Kidney tubule cell (primary cell): ENCODE data around the gene SLC9A1.
A peak's percentile ranks its signal among the peaks of the same experiment; 100 is the strongest.
"Not testable (repeated sequence)": the region's sequence is repeated elsewhere in the genome, so short reads cannot be mapped to it uniquely, and the experiment has no call there.

ENCODE experiments used
- DNase-seq: peaks from one replicate; pipeline ENCODE4 v3.0.0-alpha.2; 2018; ENCODE audit warnings: low spot score

SLC9A1 gene

DNA sequence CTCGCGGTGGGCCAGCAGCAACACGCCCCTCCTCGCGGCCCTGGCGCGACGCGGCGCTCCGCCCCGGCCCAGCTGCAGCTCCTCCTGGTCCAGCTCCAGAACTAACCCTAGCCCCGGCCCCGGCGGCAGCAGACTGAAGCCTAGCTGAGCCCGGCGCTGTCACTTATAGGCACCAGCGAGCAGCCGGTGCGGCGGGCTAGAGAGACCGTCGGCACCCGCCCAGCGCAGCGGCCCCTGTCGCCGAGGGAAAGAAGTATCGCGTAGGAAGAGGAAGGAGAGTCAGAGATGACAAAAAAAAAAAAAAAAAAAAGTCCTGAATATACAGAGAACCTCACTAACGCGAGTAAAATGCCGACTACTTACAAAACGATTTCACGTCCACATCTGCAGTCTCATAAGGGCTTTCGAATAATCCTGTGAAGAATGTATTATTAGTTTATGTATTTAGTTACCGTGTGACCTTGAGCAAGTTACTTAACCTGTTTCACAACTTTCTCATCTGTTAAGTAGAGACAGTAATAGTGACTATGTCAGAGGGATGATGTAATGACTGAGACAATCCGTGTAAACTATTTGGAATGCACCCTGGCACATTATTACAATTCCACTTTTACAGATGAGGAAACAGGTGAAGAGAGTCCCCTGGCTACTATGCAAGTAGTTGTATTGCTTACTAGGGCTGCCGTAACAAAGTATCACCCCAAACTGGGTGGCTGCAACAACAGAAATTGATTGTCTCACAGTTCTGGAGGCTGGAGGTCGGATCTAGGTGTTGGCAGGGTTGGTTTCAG is at the start of gene SLC9A1:
Gene SLC9A1, minus strand, starts transcription at position 135 of the 791 bp plus-strand sequence. CDS start 791 bp downstream, outside the sequence.
- DNase-seq, result peak; percentile 93

DNA sequence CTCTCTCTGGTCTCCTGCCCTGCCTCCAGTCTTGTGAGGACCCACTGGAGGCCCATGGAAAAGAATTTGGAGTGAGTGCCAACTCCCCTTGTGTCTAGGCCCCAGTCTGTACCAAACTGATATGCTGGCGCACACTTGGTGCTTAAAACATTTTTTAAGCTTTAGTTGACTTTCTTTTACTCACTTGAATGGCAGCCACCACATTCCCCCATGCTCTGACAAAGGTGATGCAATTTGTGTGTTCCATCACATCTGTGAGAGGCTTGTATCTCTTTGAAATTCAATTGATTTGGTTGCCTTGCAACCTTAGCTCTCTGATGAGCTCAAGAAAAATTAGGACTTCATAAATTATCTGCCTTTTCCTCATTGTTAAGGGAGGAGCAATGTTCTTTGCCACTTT is 49.0 kb upstream of the SLC9A1 start:
- no peak for DNase-seq

DNA sequence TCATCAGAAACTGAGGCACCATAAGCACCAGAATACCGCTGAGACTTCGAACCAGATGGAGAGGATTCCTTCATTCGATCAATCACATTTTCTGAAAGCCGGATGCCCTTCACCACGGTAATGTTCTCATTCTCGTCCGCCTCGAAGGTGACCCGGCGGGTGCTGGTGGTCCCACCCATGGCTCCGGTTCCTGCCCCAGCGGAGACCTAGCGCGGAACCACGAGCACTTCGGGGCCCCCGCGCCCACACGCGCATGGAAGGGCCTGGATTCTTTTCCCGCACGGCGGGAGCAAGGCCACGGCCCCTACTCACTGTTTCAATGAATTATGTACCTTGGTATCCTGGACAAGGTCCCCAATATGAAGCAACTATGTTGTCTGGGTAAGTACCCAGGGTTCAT is 46.4 kb upstream of the SLC9A1 start:
- DNase-seq, result no peak

DNA sequence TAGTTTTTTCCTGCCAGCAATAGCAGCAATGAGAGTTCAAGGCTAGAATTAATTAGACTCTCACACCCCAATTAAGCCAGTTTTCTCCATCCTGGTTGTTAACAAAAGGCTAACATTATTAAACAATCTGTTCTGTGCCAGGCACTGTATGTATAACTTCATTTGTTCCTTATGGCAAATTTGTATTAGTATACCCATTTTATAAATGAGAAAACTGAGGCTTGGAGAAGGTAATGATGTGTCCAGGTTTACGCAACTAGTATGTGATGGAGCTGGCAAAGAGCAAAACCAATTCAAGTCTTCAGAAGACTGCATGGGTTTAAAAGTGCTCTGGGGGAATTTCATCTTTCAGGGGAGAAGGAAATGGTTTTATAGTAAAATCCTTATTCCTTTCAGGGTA is 38.3 kb upstream of the SLC9A1 start:
- DNase-seq, result no peak

DNA sequence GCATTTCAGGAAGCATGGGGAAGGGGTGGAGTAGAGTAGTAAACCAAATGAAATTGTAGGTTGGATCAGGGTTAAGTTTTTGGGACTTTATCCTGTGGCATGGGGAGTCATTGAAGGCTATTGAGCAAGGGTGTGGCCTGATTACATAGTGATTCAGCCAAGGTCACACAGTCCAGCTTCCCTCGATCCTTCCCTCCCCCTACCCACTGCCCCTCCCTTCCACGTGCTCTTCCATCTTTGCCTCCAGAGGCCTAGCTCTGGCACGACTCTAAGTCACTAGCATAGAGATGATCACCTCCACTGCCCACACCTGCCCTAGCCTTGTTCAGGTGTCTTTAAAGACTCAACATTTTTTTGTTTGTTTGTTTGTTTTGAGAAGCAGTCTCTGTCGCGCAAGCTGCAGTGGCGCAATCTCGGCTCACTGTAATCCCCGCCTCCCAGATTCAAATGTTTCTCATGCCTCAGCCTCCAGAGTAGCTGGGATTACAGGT is 37.2 kb upstream of the SLC9A1 start:
- DNase-seq, result no peak

DNA sequence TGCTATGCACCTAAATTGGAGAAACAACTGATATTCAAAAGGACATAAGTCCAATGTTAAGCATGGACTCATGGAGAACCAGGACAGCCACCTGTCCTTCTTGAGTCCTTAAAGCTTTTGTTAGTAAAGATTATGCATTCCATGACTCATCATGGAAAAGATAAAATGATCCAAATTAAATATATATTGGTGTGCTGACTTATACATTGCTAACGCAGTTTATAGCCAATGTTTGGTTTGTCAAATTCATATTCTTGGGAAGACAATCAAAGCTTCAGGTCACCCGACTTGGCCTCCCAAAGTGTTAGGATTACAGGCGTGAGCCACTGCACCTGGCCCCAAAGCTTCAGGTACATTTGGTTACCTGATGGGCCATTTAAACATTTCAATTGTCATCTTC is 29.7 kb upstream of the SLC9A1 start:
- DNase-seq, result not testable (repeated sequence)

DNA sequence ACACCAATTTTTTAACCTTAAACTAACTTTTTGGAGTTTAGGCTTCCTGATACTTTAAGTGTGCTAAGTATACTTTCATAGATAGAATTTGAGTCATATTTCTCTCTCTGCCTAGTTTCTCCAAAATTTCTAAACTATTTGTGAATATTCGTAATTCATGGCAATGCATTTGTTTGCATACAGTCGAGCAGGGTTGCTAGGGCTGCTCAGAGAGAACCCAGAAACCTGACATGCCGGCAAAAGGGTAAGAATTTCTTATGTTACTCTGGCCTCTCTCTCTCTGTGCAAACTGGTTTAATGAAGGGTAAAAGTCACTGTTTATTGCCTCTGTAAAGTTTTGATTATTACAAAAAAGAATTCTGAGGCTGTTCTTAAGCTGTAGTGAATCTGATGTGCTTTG is 25.1 kb upstream of the SLC9A1 start:
- no peak for DNase-seq

DNA sequence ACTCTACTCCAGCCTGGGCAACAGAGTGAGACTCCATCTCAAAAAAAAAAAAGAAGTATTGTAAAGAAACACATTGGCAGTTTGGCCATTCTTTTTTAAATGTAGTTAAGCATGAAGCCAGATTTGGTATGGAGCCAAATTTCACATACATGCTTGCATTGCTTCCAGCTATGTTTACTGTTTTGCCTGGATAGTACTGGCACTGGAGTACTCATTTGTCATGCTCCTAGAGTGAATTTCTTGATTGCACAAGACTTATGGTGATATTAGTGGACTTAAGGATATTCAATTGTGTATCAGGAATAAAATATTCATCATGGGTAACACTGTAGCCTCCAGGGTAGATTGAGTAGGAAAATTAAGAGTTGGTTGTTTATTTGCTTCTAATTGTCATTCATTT is 24.5 kb upstream of the SLC9A1 start:
- DNase-seq, result no peak

DNA sequence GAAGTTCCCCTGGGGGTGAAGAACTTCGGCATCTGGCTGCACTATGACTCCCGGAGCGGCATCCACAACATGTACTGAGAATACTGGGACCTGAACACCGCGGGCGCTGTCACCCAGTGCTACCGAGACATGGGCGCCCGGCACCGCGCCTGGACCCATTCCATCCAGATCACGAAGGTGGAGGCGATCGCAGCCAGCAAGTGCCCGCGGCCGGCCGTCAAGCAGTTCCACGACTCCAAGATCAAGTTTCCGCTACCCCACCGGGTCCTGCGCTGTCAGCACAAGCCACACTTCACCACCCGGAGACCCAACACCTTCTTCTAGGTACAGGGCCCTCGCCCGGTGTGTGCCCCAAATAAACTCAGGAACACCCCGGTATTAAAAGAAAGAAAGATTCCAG is 22.0 kb upstream of the SLC9A1 start:
- no peak for DNase-seq

DNA sequence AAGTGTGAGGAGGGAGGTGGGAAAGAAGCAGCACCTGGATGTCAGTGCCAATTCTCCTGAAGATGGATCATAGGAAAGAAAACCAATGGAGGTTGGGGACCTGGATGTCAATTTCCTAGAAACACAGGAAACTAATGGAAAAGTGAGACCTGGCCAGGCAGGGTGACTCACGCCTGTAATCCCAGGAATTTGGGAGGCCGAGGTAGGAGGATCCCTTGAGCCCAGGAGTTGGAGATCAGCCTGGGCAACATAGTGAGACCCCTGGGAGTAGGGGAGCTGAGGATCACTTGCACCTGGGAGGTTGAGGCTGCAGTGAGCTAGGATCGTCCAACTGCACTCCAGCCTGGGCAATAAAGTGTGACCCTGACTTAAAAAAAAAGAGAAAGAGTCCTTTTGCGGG is 21.4 kb upstream of the SLC9A1 start:
- DNase-seq, result no peak

DNA sequence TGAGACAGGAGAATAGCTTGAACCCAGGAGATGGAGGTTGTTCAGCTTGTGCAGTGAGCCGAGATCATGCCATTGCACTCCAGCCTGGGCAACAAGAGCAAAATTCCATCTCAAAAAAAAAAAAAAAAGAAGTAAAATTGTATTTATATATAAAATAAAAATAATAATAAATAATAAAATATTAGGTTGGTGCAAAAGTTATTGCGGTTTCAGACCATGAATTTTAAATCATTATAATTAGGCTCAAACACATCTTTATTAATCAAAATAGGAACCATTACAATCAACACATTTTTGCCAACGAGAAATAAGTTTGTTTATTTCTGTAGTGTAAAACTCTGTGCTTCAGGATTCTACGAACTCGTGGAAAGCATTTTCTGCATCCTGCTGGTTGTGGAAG is 18.1 kb upstream of the SLC9A1 start:
- DNase-seq, result not testable (repeated sequence)

DNA sequence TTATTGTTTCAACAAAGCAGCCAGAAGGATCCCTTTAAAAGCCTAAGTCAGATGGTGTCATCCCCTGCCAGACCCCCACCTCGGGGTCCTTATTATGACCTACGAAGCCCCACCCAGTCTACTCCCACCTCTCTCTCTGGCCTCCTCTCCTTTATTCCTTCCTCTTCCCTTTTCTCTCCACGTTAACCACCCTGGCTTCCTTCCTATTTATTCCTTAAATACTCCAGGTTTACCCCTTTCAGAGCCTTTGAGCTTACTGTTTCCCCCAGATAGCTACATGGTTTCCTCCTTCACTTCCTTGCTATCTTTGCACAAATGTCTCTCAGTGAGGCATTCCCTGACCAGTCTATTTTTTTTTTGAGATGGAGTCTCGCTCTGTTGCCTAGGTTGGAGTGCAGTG is 12.0 kb upstream of the SLC9A1 start:
- DNase-seq, result no peak

DNA sequence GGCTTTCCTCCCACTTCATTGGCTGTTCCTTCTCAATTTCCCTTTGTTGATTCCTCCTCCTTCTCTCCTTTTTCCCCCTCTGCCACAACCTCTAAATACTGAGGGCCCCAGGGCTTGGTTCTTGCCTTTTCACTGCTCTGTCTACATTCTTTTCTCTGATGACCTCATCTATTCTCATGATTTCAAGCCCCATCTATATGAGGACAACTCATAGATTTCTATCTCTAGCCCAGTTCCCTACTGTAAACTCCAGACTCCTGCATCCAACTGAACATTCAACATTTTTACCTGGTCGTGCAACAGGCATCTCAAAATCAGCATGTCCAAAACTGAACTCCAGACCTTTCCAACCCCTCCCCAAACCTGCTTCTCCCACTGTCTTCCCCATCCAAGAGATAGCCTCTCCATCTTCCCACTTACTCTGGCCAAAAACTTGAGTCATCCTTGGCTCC is 11.5 kb upstream of the SLC9A1 start:
- DNase-seq, result no peak

DNA sequence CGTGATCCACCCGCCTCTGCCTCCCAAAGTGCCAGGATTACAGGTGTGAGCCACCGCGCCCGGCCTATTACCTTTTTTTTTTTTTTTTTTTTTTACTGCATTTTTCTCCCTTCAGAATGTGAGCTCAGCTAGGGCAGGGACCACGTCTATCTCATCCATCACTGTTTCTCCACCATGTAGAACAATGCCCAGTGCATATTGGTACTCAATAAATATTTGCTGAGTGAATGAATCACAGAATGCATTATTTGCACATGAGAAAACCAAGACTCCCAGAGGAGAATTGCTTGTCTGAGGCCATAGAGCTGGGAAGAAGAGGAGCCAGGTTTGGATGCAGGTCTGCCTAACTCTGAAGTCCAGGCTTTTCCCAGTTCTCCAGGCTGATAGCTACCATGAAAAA is 8.2 kb upstream of the SLC9A1 start:
- no peak for DNase-seq

DNA sequence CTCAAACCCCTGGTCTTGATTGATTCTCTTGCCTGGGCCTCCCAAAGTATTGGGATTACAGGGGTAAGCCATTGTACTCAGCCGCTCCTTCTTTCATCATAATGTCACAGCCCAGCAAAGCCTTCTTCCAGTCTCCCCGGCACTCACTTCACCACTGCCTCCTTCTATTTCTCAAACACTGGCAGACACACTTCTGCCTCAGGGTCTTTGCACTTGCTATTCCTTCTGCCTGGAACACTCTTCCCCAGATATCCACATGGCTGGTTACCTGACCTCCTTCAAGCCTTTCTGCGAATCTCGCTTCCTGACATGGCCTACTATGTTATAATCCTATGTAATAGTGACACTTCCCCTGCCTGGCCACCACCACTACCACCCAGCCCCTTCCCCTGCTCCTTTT is 7.2 kb upstream of the SLC9A1 start:
- no peak for DNase-seq

DNA sequence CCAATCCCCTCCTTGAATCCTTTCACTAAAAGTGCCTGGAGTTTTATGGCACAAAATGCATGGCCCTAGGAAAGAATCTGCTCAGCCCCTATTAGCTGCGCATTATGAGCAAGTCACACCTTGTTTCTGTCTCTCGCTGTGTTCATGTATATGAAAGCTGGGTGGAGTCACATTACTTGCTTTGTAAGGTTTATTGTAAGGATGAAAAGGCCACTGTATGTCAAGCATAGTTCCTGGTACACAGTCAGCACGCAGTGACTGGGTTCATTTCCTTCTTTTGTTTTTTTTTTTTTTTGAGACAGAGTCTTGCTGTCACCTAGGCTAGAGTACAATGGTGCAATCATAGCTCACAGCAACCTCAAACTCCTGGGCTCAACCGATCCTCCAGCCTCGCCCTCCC is 6.7 kb upstream of the SLC9A1 start:
- no peak for DNase-seq

DNA sequence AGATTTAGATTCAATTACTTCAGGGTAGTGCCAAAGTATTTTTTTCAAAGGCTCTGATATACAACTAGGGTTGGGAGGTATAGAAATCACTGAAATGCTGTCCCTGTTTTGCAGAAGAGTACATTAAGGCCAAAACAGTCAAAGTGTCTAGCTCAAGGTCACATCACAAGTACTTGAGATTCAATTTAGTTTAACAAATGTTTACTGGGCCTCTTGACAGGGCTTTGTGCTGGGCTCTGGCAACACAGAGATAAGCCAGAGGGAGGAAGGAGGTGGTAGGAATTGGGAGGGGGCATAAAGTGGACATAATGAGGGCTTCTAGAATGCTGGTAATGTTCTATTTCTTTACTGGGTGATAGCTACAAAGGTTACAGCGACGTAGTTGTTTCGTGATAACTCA is 2.3 kb upstream of the SLC9A1 start:
- no peak for DNase-seq

DNA sequence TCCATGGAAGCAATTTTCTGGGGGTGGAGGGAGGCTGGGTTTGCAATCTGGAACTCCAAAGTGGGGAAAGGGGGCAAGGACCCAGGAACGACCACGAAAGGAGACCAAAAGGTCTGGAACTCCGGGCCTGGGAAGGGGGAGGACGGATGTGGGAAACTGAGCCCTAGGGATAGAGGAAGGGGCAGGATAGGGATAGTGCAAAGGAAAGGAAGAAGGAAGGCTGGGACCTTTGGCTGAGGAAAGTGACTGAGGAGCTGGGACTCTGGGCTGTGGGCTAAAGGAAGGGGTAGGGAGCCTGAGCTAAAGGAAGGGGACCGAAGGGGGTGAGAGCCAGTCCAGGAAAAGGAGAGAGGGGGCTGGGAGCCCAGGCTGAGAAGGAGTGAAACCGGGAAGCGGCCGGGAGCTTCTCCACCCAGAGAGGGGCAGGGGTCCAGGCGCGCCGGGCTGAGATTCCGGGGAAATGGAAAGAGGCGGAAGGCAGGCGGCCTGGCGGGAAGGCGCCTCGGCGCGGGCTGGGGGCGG is 395 bp downstream of the SLC9A1 start:
- DNase-seq, result no peak

DNA sequence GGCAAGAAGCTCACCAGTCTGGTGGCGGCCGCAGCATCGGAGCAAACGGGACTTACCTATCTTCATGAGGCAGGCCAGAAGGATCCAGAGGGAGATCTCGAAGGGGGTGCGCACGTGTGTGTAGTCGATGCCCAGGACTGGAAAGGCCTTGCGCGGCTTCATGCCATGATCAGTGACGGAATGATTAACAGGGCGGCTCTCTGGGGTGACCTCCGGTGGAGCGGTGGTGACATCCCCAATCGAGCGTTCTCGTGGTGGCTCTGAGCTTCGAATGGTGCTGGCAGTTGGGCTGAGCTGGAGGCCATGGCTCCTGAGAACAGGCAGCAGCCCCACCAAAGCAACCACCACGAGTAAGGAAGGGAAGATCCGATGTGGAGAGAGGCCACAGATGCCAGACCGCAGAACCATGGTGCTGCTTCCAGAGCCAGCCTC is 982 bp downstream of the SLC9A1 start:
- DNase-seq, result no peak

DNA sequence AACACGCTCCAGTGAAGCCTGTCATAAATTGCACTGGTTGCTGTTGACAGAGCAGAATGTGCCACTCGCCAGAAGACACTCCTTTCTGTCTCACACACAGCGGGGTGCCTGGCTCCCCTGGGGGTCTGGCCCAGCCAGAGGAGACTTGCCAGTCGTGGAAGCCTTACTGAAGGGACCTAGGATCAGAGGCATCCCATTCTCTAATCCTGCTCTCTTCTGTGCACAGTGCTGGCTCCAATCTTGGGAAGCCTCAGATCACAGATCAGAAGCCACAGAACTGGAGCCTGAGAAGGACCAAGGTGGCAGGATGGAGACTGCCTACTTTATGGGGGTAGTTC is 1.4 kb downstream of the SLC9A1 start:
- peak; percentile 51 for DNase-seq

DNA sequence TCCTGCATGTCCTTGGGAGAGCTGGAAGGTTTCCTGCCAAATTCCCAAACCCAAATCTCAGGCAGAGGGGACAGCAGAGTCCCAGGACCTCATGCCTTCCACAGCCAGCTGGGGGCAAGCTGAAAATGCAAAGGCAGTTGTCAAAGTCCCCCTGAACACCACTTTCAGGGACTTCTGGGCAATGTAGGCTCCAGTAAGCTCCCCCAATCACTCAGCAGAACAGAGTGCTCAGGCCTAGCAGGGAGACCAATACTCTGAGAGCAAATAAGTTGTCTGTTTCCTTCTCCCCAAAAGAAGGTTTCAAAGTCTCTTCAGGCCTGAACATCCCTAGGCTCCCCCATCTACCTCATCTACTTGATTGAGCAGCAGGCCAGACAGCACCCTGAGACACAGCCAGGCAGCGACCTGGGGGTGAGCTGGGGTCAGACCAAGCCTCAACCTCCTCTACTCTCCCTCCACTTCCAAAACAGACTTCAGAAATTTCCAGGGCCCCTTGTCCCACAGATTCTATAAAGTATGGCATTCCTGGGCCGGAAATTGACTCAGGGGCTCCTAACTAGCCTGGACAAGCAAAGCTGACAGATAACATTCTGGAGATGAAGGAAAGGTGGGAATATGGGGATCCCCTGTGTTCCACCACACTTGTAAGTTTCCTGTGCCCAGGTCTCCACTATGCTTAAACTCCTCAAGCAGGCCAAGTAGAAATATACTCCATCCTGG is 1.9 kb downstream of the SLC9A1 start:
- DNase-seq, result no peak

DNA sequence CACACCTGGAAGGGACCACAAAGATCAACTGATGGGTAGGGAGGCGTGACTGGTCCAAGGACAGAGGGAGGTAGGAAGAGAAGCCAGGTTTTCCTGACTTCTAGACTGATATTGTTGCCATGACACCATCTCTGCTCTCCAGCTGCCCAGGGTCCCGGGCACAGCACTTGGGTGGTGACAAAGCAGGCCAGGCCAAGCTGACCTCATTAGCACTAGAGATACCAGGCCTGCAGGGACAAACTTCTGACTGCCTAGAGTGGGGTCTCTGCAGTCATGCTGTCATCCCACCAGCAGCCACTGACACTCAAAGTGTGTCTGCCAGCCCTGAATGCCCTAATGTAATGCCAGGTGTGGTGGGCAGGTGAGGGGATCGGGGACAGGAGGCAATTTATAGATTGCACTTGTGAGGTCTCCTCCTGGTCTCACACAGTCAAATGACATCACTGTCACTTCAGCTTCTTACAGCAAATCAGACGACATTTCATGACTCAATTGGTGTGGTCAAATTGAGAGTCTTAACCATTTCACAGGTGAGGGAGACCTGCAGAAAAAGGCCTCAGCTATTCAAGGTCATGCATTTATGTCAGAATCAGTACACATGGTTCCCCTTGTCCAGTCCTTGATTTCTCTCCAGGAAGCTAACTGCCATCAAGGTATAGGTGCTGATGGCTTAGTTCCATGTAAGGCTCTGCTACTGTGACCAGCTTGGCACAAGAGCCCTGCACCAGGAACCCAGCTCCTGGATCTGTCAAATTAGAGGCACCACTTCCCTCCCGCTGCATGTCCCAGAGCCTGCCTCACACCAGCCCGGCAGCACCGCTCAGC is 2.7 kb downstream of the SLC9A1 start:
- no peak for DNase-seq
